ENCODE results near the gene RPSA. TPM values are rescaled to one million over a fixed set of nuclear protein-coding genes. Genes with fewer than 3 reads are reported as not detected.

RPSA gene
- total and polyA plus RNA-seq, 2 experiments from 2014 or later: 1,591 to 1,827 TPM

DNA sequence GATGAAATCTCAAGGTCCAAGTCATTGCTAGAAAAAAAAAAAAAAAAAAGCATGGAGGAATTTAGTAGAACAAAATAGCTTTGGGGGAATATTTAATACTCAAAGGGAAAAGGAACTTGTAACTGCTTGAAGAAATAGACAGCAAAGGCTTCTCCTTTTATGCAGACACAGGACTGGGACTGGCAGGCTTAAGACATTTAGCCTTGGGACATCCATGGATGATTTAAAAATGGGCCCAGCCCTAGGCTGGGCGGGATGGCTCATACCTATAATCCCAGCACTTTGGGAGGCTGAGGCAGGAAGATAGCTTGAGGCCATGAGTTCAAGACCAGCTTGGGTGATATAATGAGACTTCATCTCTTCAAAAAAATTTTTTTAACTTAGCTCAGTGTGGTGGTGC is 19.8 kb downstream of the RPSA start:
- DNase-seq (ENCODE audit: low spot score) (no peak), ATAC-seq (no peak)
- no peaks in the 10 kb centered on the region for H3K79me2 ChIP-seq (replicated peaks; ENCODE audit: insufficient read depth)
- no peaks in the 10 kb centered on the region for H3K9me2 ChIP-seq (ENCODE audit: insufficient read depth)
- Mint-ChIP-seq H3K9me3 (no peaks in the 10 kb centered on the region), H3K36me3 (ENCODE audit: low read depth) (no peaks in the 10 kb centered on the region), H3K27me3 (ENCODE audit: insufficient read depth, low read depth, poor library complexity) (peaks cover 5% of the 10 kb centered on the region), H3K4me1 (no peaks in the 10 kb centered on the region; the same call in 2 of the 3 replicates), H3K4me3 (no peak overlapping the region), H3K27ac (no peak overlapping the region)
- no peak overlapping the region for H3K4me2 ChIP-seq
- no peak overlapping the region for H3K27ac ChIP-seq (ENCODE audit: low read depth)
- H3K4me3 ChIP-seq: no peak overlapping the region
- TF ChIP-seq JUNB (IDR thresholded peaks at IDR 0.05; ENCODE audit: unreplicated experiment) (no peak), REST (IDR thresholded peaks at IDR 0.05; ENCODE audit: unreplicated experiment) (no peak), ZNF462 (CRISPR knock-in tag; IDR thresholded peaks at IDR 0.05) (no peak), ZNF331 (CRISPR knock-in tag; IDR thresholded peaks at IDR 0.05; ENCODE audit: low read depth) (no peak), POLR2AphosphoS5 (IDR thresholded peaks at IDR 0.05; ENCODE audit: low read depth) (no peak), EZH2 (IDR thresholded peaks at IDR 0.05; ENCODE audit: low read depth, unreplicated experiment) (no peak), ETS1 (IDR thresholded peaks at IDR 0.05) (no peak), NANOG (IDR thresholded peaks at IDR 0.05; ENCODE audit: borderline replicate concordance) (no peak), EZH2phosphoT487 (IDR thresholded peaks at IDR 0.05; ENCODE audit: unreplicated experiment) (no peak), ZNF114 (CRISPR knock-in tag; IDR thresholded peaks at IDR 0.05) (no peak), STAT1 (IDR thresholded peaks at IDR 0.05; ENCODE audit: unreplicated experiment) (no peak), CTCF (conservative IDR thresholded peaks at IDR 0.05; ENCODE audit: low read depth in 2 of 2) (no peak)
- H2AFZ ChIP-seq: no peak overlapping the region
- no peaks in the 10 kb centered on the region for H3K36me3 ChIP-seq (ENCODE audit: insufficient read depth)
- no peaks in the 10 kb centered on the region for H3K27me3 ChIP-seq (ENCODE audit: insufficient read depth)
- no peaks in the 10 kb centered on the region for H3K4me1 ChIP-seq (ENCODE audit: insufficient read depth)
- H3F3A ChIP-seq (replicated peaks; ENCODE audit: low read depth): no peaks in the 10 kb centered on the region
- no peaks in the 10 kb centered on the region for H4K20me1 ChIP-seq (replicated peaks; ENCODE audit: insufficient read depth)
